K562 (cell line): ENCODE results near the gene PIH1D1. TPM values are rescaled to one million over a fixed set of nuclear protein-coding genes. Genes with fewer than 3 reads are reported as not detected.

Experiments
- FOXA3 ChIP-seq, 2 experiments: fragments of 450-650 bp in 1 of 2; sonication (generic) in 1 of 2; formaldehyde crosslinking; IDR thresholded peaks in 1 of 2; conservative IDR thresholded peaks in 1 of 2; 2 replicates each; pipeline versions ENCODE4 v1.4.0 to v1.8.0; 2020 to 2022; ENCODE audit warnings: mild to moderate bottlenecking in 2 of 2, missing genetic modification reagents in 1 of 2
- FOXJ2 ChIP-seq: fragments of 200-800 bp; sonication (Bioruptor generic); IDR thresholded peaks from 2 replicates; pipeline ENCODE4 v1.6.1; 2016; ENCODE audit warnings: missing genetic modification characterization, missing compliant biosample characterization
- KDM1A ChIP-seq, 2 experiments: fragments of 450-650 bp; IDR thresholded peaks; 2 replicates each; pipeline ENCODE4 v1.6.1; 2016; ENCODE audit warnings: mild to moderate bottlenecking in 2 of 2
- KLF1 ChIP-seq: fragments of 450-650 bp; IDR thresholded peaks from 2 replicates; pipeline ENCODE4 v1.6.1; 2016; ENCODE audit warnings: missing genetic modification characterization, missing compliant biosample characterization
- MBD2 ChIP-seq: sonication (generic); IDR thresholded peaks from 2 replicates; pipeline ENCODE4 v1.6.1; 2016; ENCODE audit warnings: low read depth, borderline replicate concordance
- NONO ChIP-seq, 2 experiments: fragments of 200-400 bp in 1 of 2; fragments of 450-650 bp in 1 of 2; formaldehyde crosslinking in 1 of 2; IDR thresholded peaks; 2 replicates each; pipeline ENCODE4 v1.6.1; 2017; ENCODE audit warnings: low read depth in 2 of 2, mild to moderate bottlenecking in 2 of 2, moderate library complexity in 2 of 2, low read length in 1 of 2
- POLR2A ChIP-seq: fragments of 450-650 bp; conservative IDR thresholded peaks from 2 replicates; pipeline ENCODE4 v1.6.1; 2016
- RB1 ChIP-seq: fragments of 450-650 bp; IDR thresholded peaks from 2 replicates; pipeline ENCODE4 v1.6.1; 2017; ENCODE audit warnings: low read depth, mild to moderate bottlenecking
- SRF ChIP-seq, 2 experiments: fragments of 250-450, 450-650 bp in 1 of 2; sonication (Bioruptor Pico) in 1 of 2; sonication (generic) in 1 of 2; formaldehyde crosslinking; IDR thresholded peaks; 2 replicates each; pipeline versions ENCODE4 v1.5.0 to v1.5.1; 2020 to 2022; ENCODE audit warnings: mild to moderate bottlenecking in 1 of 2, missing genetic modification reagents in 1 of 2
- VEZF1 ChIP-seq: fragments of 200-800 bp; sonication (Bioruptor generic); IDR thresholded peaks from 2 replicates; pipeline ENCODE4 v1.6.1; 2017; ENCODE audit warnings: missing genetic modification characterization, missing compliant biosample characterization
- ZBED1 ChIP-seq: IDR thresholded peaks from 2 replicates; pipeline ENCODE4 v1.6.1; 2014
- ZNF41 ChIP-seq: fragments of 250-450 bp; sonication (Bioruptor Pico); conservative IDR thresholded peaks from 2 replicates; pipeline ENCODE4 v1.4.0; 2020; ENCODE audit warnings: mild to moderate bottlenecking
- ZNF77 ChIP-seq: fragments of 250-450 bp; sonication (Bioruptor Pico); IDR thresholded peaks from 2 replicates; pipeline ENCODE4 v1.5.0; 2020
- ZSCAN29 ChIP-seq: fragments of 450-650 bp; IDR thresholded peaks from 2 replicates; pipeline ENCODE4 v1.6.1; 2017
- polyA plus RNA-seq, 8 experiments: library from polyadenylated mRNA; depleted of rRNA in 4 of 8; stranded (reverse) in 5 of 8; unstranded in 3 of 8; fragments of >200 nt; fragmentation: Nextera tagmentation in 2 of 8; fragmentation: Illumina TruSeq in 1 of 8; extraction: Ambion mirVana in 2 of 8; extraction: Trizol in 1 of 8; gene quantifications; 2 replicates each; pipeline versions ENCODE4 v1.2.1 to v1.2.3, GENCODE V29; 2011 to 2014; ENCODE audit warnings: inconsistent platforms in 1 of 8, missing spikeins in 1 of 8
- total RNA-seq, 7 experiments: library from RNA; depleted of rRNA in 6 of 7; stranded (reverse); fragments of >200 nt in 6 of 7; fragmentation: Illumina TruSeq in 2 of 7; extraction: Trizol in 2 of 7; gene quantifications; 2 replicates each; pipeline versions ENCODE4 v1.2.1 to v1.2.3, GENCODE V29; 2011 to 2021; ENCODE audit warnings: low replicate concordance in 1 of 7
- TF ChIP-seq, protein P1 (sequence below): sonication (generic); formaldehyde crosslinking; IDR thresholded peaks from 2 replicates; pipeline ENCODE4 v1.8.0; 2022; ENCODE audit warnings: mild to moderate bottlenecking, missing genetic modification reagents, borderline replicate concordance
- TF ChIP-seq, protein P2 (sequence below), 2 experiments: fragments of 450-650 bp in 1 of 2; IDR thresholded peaks; 2 replicates each; pipeline ENCODE4 v1.6.1; 2011 to 2017; ENCODE audit warnings: low read depth in 2 of 2, antibody characterized with exemption in 1 of 2, borderline replicate concordance in 1 of 2, low read length in 1 of 2, mild to moderate bottlenecking in 1 of 2, mixed read lengths in 1 of 2; ENCODE audit not compliant: control insufficient read depth in 1 of 2
- TF ChIP-seq, protein P3 (sequence below): IDR thresholded peaks from 2 replicates; pipeline ENCODE4 v1.6.1; 2011; ENCODE audit warnings: borderline replicate concordance, low read depth, mild to moderate bottlenecking, moderate library complexity, low read length; ENCODE audit not compliant: insufficient read depth, poor library complexity, severe bottlenecking
- TF ChIP-seq, protein P4 (sequence below): fragments of 250-450 bp; sonication (Bioruptor Pico); IDR thresholded peaks from 2 replicates; pipeline ENCODE4 v1.5.0; 2021

PIH1D1 gene
- total and polyA plus RNA-seq, 9 of the 15 experiments (the other 6 are each of a cell fraction or from before 2014, with no cell fraction given) = 26.5 to 224 (median 137) TPM

GRCh38 chr19:49422407-49423070 lies 29.1 kb downstream of the PIH1D1 start (continued):
- TF ChIP-seq VEZF1 (CRISPR knock-in tag) = peak; percentile 71
- peak in 1 of 2 experiments; percentile 64; a peak in 1 of 4 replicates for TF ChIP-seq FOXA3 (CRISPR knock-in tag; conservative IDR thresholded peaks at IDR 0.05 in 1 of 2, IDR thresholded peaks at IDR 0.05 in 1 of 2)
- TF ChIP-seq, protein P1, sequence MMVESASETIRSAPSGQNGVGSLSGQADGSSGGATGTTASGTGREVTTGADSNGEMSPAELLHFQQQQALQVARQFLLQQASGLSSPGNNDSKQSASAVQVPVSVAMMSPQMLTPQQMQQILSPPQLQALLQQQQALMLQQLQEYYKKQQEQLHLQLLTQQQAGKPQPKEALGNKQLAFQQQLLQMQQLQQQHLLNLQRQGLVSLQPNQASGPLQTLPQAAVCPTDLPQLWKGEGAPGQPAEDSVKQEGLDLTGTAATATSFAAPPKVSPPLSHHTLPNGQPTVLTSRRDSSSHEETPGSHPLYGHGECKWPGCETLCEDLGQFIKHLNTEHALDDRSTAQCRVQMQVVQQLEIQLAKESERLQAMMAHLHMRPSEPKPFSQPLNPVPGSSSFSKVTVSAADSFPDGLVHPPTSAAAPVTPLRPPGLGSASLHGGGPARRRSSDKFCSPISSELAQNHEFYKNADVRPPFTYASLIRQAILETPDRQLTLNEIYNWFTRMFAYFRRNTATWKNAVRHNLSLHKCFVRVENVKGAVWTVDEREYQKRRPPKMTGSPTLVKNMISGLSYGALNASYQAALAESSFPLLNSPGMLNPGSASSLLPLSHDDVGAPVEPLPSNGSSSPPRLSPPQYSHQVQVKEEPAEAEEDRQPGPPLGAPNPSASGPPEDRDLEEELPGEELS (CRISPR knock-in tag) = peak; percentile 71; the same call in 1 of the 2 replicates
- no peak for TF ChIP-seq ZNF41 (CRISPR knock-in tag)
- peak; percentile 67 for TF ChIP-seq POLR2A
- peak; percentile 90 for TF ChIP-seq KLF1 (tag)
- TF ChIP-seq, protein P2, sequence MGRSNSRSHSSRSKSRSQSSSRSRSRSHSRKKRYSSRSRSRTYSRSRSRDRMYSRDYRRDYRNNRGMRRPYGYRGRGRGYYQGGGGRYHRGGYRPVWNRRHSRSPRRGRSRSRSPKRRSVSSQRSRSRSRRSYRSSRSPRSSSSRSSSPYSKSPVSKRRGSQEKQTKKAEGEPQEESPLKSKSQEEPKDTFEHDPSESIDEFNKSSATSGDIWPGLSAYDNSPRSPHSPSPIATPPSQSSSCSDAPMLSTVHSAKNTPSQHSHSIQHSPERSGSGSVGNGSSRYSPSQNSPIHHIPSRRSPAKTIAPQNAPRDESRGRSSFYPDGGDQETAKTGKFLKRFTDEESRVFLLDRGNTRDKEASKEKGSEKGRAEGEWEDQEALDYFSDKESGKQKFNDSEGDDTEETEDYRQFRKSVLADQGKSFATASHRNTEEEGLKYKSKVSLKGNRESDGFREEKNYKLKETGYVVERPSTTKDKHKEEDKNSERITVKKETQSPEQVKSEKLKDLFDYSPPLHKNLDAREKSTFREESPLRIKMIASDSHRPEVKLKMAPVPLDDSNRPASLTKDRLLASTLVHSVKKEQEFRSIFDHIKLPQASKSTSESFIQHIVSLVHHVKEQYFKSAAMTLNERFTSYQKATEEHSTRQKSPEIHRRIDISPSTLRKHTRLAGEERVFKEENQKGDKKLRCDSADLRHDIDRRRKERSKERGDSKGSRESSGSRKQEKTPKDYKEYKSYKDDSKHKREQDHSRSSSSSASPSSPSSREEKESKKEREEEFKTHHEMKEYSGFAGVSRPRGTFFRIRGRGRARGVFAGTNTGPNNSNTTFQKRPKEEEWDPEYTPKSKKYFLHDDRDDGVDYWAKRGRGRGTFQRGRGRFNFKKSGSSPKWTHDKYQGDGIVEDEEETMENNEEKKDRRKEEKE (IDR thresholded peaks at IDR 0.05; ENCODE audit: borderline replicate concordance in 1 of 2, control insufficient read depth in 1 of 2, low read depth in 2 of 2, low read length in 1 of 2) = 0 out of 4 replicates have a peak, but pooled peaks of 1 of the 2 experiments have one; percentile 36
- TF ChIP-seq MBD2 = no peak
- TF ChIP-seq FOXJ2 (tag) = no peak
- TF ChIP-seq NONO (IDR thresholded peaks at IDR 0.05; ENCODE audit: low read depth in 2 of 2, low read length in 1 of 2) = 0 out of 4 replicates have a peak, but pooled peaks of 1 of the 2 experiments have one; percentile 25
- TF ChIP-seq SRF (CRISPR knock-in tag; IDR thresholded peaks at IDR 0.05) = peak in 1 of 2 experiments; percentile 47; a peak in 1 of 4 replicates
- TF ChIP-seq, protein P3, sequence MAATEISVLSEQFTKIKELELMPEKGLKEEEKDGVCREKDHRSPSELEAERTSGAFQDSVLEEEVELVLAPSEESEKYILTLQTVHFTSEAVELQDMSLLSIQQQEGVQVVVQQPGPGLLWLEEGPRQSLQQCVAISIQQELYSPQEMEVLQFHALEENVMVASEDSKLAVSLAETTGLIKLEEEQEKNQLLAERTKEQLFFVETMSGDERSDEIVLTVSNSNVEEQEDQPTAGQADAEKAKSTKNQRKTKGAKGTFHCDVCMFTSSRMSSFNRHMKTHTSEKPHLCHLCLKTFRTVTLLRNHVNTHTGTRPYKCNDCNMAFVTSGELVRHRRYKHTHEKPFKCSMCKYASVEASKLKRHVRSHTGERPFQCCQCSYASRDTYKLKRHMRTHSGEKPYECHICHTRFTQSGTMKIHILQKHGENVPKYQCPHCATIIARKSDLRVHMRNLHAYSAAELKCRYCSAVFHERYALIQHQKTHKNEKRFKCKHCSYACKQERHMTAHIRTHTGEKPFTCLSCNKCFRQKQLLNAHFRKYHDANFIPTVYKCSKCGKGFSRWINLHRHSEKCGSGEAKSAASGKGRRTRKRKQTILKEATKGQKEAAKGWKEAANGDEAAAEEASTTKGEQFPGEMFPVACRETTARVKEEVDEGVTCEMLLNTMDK = peak; percentile 74
- TF ChIP-seq ZBED1 = 0 out of 2 replicates have a peak, but pooled peaks have one; percentile 34
- TF ChIP-seq ZNF77 (CRISPR knock-in tag) = no peak
- TF ChIP-seq, protein P4, sequence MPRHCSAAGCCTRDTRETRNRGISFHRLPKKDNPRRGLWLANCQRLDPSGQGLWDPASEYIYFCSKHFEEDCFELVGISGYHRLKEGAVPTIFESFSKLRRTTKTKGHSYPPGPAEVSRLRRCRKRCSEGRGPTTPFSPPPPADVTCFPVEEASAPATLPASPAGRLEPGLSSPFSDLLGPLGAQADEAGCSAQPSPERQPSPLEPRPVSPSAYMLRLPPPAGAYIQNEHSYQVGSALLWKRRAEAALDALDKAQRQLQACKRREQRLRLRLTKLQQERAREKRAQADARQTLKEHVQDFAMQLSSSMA (CRISPR knock-in tag) = no peak
- peak; percentile 97 for TF ChIP-seq RB1
- TF ChIP-seq KDM1A (IDR thresholded peaks at IDR 0.05) = 0 out of 4 replicates have a peak, but pooled peaks of 1 of the 2 experiments have one; percentile 34
- no peak for TF ChIP-seq ZSCAN29
